D721Med (cell line): Measurements from ENCODE around the gene GABRA5.

Source experiments
- DNase-seq: peaks from one replicate; pipeline ENCODE4 v3.0.0; 2011; ENCODE audit warnings: low spot score; ENCODE audit not compliant: insufficient read length
- FAIRE-seq: peaks from 2 replicates; lab custom pipeline; 2011; peaks lifted over from hg19 to GRCh38; lab: Jason Lieb, UNC
- CTCF ChIP-seq: IDR thresholded peaks from 2 replicates; pipeline ENCODE4 v1.5.1; 2012; ENCODE audit warnings: mild to moderate bottlenecking, control low read depth; ENCODE audit not compliant: insufficient read depth; ENCODE audit errors: missing control alignments

GABRA5 gene

GRCh38 chr15:26888761-26889160, 21.9 kb downstream of the GABRA5 start:
- TF ChIP-seq CTCF = no peak
- DNase-seq (no peak), FAIRE-seq (no peak)

- DNase-seq = no peak
- peak; percentile 74 for TF ChIP-seq CTCF
- FAIRE-seq = peak; percentile 64
These were observed 22.5 kb downstream of the GABRA5 start for GRCh38 chr15:26889298-26889898.

- no peak for FAIRE-seq
- no peak for TF ChIP-seq CTCF
- no peak for DNase-seq
These were observed 23.6 kb downstream of the GABRA5 start for GRCh38 chr15:26890451-26890850.

GRCh38 chr15:26890988-26891387, 24.1 kb downstream of the GABRA5 start:
- DNase-seq = no peak
- no peak for FAIRE-seq
- TF ChIP-seq CTCF = no peak

GRCh38 chr15:26891448-26892181, 24.8 kb downstream of the GABRA5 start:
- FAIRE-seq (no peak), DNase-seq (peak; percentile 69)
- peak; percentile 40 for TF ChIP-seq CTCF

GRCh38 chr15:26892182-26892518, 25.3 kb downstream of the GABRA5 start:
- DNase-seq = no peak
- FAIRE-seq = no peak
- no peak for TF ChIP-seq CTCF

- FAIRE-seq = no peak
- no peak for DNase-seq
- TF ChIP-seq CTCF = no peak
These were observed 25.8 kb downstream of the GABRA5 start for GRCh38 chr15:26892678-26893077.
